AG09309 (cell line): ENCODE results near the gene ABHD6.
"Not testable (repeated sequence)": the region's sequence is repeated elsewhere in the genome, so short reads cannot be mapped to it uniquely, and the experiment has no call there.

Experiments used
- DNase-seq: peaks from one replicate; pipeline ENCODE4 v3.0.0-alpha.2; 2010; ENCODE audit warnings: low read depth
- H3K4me3 ChIP-seq: 2 replicates; pipeline ENCODE4 v1.5.1; 2011; ENCODE audit warnings: mild to moderate bottlenecking, low read depth, low read length, moderate library complexity; ENCODE audit not compliant: control insufficient read depth
- CTCF ChIP-seq: IDR thresholded peaks from 2 replicates; pipeline ENCODE4 v1.5.1; 2011; ENCODE audit warnings: mild to moderate bottlenecking, low read depth, low read length, inconsistent platforms; ENCODE audit not compliant: insufficient read depth, control insufficient read depth; ENCODE audit errors: missing control alignments

Gene ABHD6

DNA sequence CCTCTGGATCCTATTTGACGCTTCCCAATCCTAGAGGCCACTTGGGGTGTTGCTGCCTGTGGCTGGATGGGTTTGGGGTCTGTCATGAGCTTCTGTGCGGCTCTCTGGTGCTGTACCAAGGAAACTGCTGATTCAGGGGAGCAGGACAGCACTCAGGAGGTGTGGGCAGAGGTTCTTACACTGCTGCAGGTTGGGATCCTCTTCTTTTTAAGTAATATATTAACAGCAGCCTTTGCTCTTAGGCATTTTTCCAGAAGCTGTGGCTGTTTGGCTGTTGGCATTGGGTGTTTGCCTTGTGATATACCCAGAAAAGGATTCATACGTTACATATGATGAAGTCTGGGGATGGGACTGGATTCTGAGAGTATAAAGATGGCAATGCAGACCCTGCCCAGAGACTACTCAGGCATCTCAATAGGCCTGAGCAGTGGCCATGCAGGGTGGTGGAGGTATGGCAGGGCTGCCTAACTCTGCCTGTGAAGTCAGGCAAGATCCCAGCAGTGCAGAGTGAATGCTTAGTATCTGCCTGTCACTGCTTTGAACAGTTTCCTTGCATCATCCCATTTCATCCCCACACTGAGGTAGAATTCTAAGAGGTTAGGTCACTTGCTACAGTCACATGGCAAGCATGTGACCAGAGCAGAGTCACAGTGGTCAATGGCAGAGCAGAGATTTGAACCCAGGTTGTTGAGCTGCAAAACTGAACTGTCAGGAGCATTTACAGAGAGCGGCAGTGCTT, 3.9 kb downstream of the ABHD6 start:
- no peak overlapping the region for H3K4me3 ChIP-seq
- TF ChIP-seq CTCF = no peak
- no peak for DNase-seq

- no peak for DNase-seq
- TF ChIP-seq CTCF = no peak
- H3K4me3 ChIP-seq = no peak overlapping the region
These were observed 4.7 kb downstream of the ABHD6 start for GRCh38 chr3:58242340-58242739.

- DNase-seq = not testable (repeated sequence)
These were observed 5.3 kb downstream of the ABHD6 start for GRCh38 chr3:58242860-58243259.

GRCh38 chr3:58243976-58244585, 6.5 kb downstream of the ABHD6 start:
- H3K4me3 ChIP-seq = no peak overlapping the region
- TF ChIP-seq CTCF = no peak
- no peak for DNase-seq

More at GRCh38 chr3:58242860-58243259, 5.3 kb downstream of the ABHD6 start:
- H3K4me3 ChIP-seq = not testable (repeated sequence)

DNA sequence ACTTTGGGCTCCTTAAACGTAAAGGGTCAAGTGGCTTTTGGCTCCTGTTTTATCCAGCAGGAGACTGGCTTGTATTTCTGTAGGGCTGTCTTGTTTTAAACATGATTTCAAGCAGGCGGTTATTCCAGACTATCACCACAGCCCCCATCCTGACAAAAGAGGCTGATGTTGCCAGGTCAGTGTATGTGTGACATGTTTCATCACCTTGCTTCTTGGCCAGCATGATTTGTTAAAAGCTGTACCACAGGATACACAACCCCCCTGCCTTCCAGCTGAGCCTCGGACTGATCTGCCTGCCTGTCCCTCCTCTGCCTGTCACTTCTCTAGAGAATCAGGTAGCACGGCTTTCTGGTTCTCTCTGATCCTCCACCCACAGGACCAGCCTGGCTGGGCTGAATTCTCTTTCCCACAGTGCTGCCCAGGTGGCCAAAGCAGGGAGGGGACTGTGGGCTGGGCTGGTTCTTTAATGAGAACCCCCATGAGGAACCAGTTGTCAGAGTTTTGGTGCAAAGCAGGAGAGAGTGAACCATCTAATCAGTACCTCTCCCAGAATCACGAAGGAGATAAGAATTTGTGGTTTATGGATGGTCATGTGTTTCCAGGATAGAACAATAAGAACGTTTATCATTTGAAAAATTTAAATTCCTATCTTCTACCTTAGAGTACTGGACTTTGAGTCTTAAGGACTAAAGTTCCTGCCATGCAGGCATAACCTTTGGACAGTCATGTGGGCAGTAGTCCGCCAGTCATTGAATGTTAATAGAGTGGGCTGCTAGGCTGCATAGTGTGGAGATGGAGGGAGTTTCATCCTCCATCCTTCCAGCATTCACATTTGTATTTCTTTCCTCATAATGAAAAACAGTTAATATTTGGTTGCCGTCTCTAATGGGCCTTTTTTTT, 8.8 kb downstream of the ABHD6 start:
- no peak for TF ChIP-seq CTCF
- no peak overlapping the region for H3K4me3 ChIP-seq
- DNase-seq = no peak

GRCh38 chr3:58249358-58250092, 11.9 kb downstream of the ABHD6 start:
- H3K4me3 ChIP-seq = no peak overlapping the region
- TF ChIP-seq CTCF = peak; percentile 13
- DNase-seq = no peak
